GM23338 (cell line): ENCODE measurements around the gene CMSS1. TPM values are rescaled to one million over a fixed set of nuclear protein-coding genes. Genes with fewer than 3 reads are reported as not detected.
A peak's percentile ranks its signal among the peaks of the same experiment; 100 is the strongest.

Experiments used
- ATAC-seq: fragments of 200-7000 bp; cut with Tn5 transposase; 3 replicates; pipeline ENCODE4 v1.9.1; 2020
- DNase-seq: peaks from one replicate; pipeline ENCODE4 v3.0.0-alpha.2; 2015; ENCODE audit warnings: low spot score
- H2AFZ ChIP-seq: fragments of 200-600 bp; sonication (generic); 2 replicates; pipeline ENCODE4 v1.8.0; 2016; ENCODE audit warnings: antibody characterized with exemption, mild to moderate bottlenecking, moderate library complexity
- H3F3A ChIP-seq: fragments of 200-600 bp; sonication (generic); replicated peaks from 2 replicates; pipeline ENCODE4 v1.8.0; 2017; ENCODE audit warnings: antibody characterized with exemption, mixed run types, low read depth
- H3K27ac ChIP-seq: fragments of 200-600 bp; sonication (generic); 2 replicates; pipeline ENCODE4 v1.6.1; 2016; ENCODE audit warnings: low read depth
- H3K27me3 ChIP-seq: fragments of 200-600 bp; sonication (generic); 2 replicates; pipeline ENCODE4 v1.8.0; 2016; ENCODE audit warnings: mild to moderate bottlenecking, mixed run types, moderate library complexity; ENCODE audit not compliant: insufficient read depth
- H3K36me3 ChIP-seq: fragments of 200-600 bp; sonication (generic); 2 replicates; pipeline ENCODE4 v1.8.0; 2016; ENCODE audit warnings: mild to moderate bottlenecking; ENCODE audit not compliant: insufficient read depth
- H3K4me1 ChIP-seq: fragments of 200-600 bp; sonication (generic); 2 replicates; pipeline ENCODE4 v1.8.0; 2016; ENCODE audit warnings: mild to moderate bottlenecking, moderate library complexity; ENCODE audit not compliant: insufficient read depth
- H3K4me2 ChIP-seq: fragments of 200-600 bp; sonication (generic); 2 replicates; pipeline ENCODE4 v1.7.1; 2017; ENCODE audit warnings: mixed run types
- H3K4me3 ChIP-seq: fragments of 200-600 bp; sonication (generic); 2 replicates; pipeline ENCODE4 v1.6.1; 2016; ENCODE audit warnings: mixed run types
- H3K79me2 ChIP-seq: fragments of 200-600 bp; sonication (generic); replicated peaks from 2 replicates; pipeline ENCODE4 v1.8.0; 2017; ENCODE audit warnings: mild to moderate bottlenecking; ENCODE audit not compliant: insufficient read depth
- H3K9me2 ChIP-seq: fragments of 200-600 bp; sonication (generic); 2 replicates; pipeline ENCODE4 v1.8.0; 2017; ENCODE audit not compliant: insufficient read depth
- H4K20me1 ChIP-seq: fragments of 200-600 bp; sonication (generic); replicated peaks from 2 replicates; pipeline ENCODE4 v1.8.0; 2017; ENCODE audit warnings: mild to moderate bottlenecking; ENCODE audit not compliant: insufficient read depth
- H3K27ac Mint-ChIP-seq: 2 replicates; pipeline ENCODE4 v1.8.0; 2020; ENCODE audit warnings: inconsistent platforms, mild to moderate bottlenecking, moderate library complexity, mixed read lengths
- H3K27me3 Mint-ChIP-seq: 3 replicates; pipeline ENCODE4 v1.8.0; 2022; ENCODE audit warnings: low read depth, mild to moderate bottlenecking, moderate library complexity, mixed read lengths, inconsistent platforms; ENCODE audit not compliant: insufficient read depth, poor library complexity
- H3K36me3 Mint-ChIP-seq: 3 replicates; pipeline ENCODE4 v1.8.0; 2021; ENCODE audit warnings: low read depth, mild to moderate bottlenecking, inconsistent platforms, moderate library complexity, mixed read lengths
- H3K4me1 Mint-ChIP-seq: 3 replicates; pipeline ENCODE4 v1.8.0; 2020; ENCODE audit warnings: mild to moderate bottlenecking, inconsistent platforms, mixed read lengths
- H3K4me3 Mint-ChIP-seq: 3 replicates; pipeline ENCODE4 v1.8.0; 2021; ENCODE audit warnings: moderate library complexity, mild to moderate bottlenecking, inconsistent platforms, mixed read lengths
- H3K9me3 Mint-ChIP-seq: 3 replicates; pipeline ENCODE4 v1.8.0; 2020; ENCODE audit warnings: moderate library complexity, mild to moderate bottlenecking, inconsistent platforms, mixed read lengths
- CREB1 ChIP-seq: fragments of 250-450 bp; sonication (Bioruptor Pico); IDR thresholded peaks from 2 replicates; pipeline ENCODE4 v1.5.0; 2020; ENCODE audit warnings: low read depth, mild to moderate bottlenecking, moderate library complexity
- CTCF ChIP-seq, 2 experiments: fragments of 200-600 bp in 1 of 2; sonication (generic) in 1 of 2; conservative IDR thresholded peaks; 2 replicates each; pipeline versions ENCODE4 v1.5.1 to v1.6.1; 2016 to 2017; ENCODE audit warnings: antibody characterized with exemption in 2 of 2, low read depth in 2 of 2, mild to moderate bottlenecking in 2 of 2, moderate library complexity in 1 of 2
- ETS1 ChIP-seq: IDR thresholded peaks from 2 replicates; pipeline ENCODE4 v1.6.1; 2016; ENCODE audit warnings: antibody characterized with exemption
- EZH2 ChIP-seq: fragments of 200-600 bp; sonication (generic); IDR thresholded peaks from one replicate; pipeline ENCODE4 v1.8.0; 2017; ENCODE audit warnings: antibody characterized with exemption, mild to moderate bottlenecking, low read depth; ENCODE audit not compliant: unreplicated experiment
- EZH2phosphoT487 ChIP-seq: fragments of 200-600 bp; sonication (generic); IDR thresholded peaks from one replicate; pipeline ENCODE4 v1.8.1; 2018; ENCODE audit warnings: antibody characterized with exemption; ENCODE audit not compliant: unreplicated experiment
- JUNB ChIP-seq: IDR thresholded peaks from one replicate; pipeline ENCODE4 v1.6.1; 2016; ENCODE audit warnings: antibody characterized with exemption; ENCODE audit not compliant: unreplicated experiment
- NANOG ChIP-seq: IDR thresholded peaks from 2 replicates; pipeline ENCODE4 v1.6.1; 2016; ENCODE audit warnings: antibody characterized with exemption, borderline replicate concordance
- POLR2AphosphoS5 ChIP-seq: IDR thresholded peaks from 2 replicates; pipeline ENCODE4 v1.6.1; 2016; ENCODE audit warnings: antibody characterized with exemption, low read depth
- REST ChIP-seq: IDR thresholded peaks from one replicate; pipeline ENCODE4 v1.6.1; 2018; ENCODE audit warnings: antibody characterized with exemption; ENCODE audit not compliant: unreplicated experiment
- STAT1 ChIP-seq: IDR thresholded peaks from one replicate; pipeline ENCODE4 v1.6.1; 2016; ENCODE audit warnings: antibody characterized with exemption; ENCODE audit not compliant: unreplicated experiment
- ZNF114 ChIP-seq: fragments of 250-450 bp; sonication (Bioruptor Pico); IDR thresholded peaks from 2 replicates; pipeline ENCODE4 v1.5.0; 2020; ENCODE audit warnings: mild to moderate bottlenecking, moderate library complexity
- ZNF331 ChIP-seq: fragments of 250-450 bp; sonication (Bioruptor Pico); IDR thresholded peaks from 2 replicates; pipeline ENCODE4 v1.5.0; 2020; ENCODE audit warnings: low read depth, mild to moderate bottlenecking, moderate library complexity
- ZNF462 ChIP-seq: fragments of 250-450 bp; sonication (Bioruptor Pico); IDR thresholded peaks from 2 replicates; pipeline ENCODE4 v1.5.0; 2020; ENCODE audit warnings: mild to moderate bottlenecking, moderate library complexity
- polyA plus RNA-seq: library from polyadenylated mRNA; unstranded; fragments of >200 nt; fragmentation: Nextera tagmentation; extraction: Ambion mirVana; gene quantifications from 2 replicates; pipeline ENCODE4 v1.2.1, GENCODE V29; 2016
- total RNA-seq: library from RNA; depleted of rRNA; stranded (reverse); fragments of >200 nt; shearing (Covaris generic); gene quantifications from 2 replicates; pipeline ENCODE4 v1.2.3, GENCODE V29; 2014

Gene CMSS1
- total and polyA plus RNA-seq, 2 experiments from 2014 or later: 39.4 to 187 TPM

- Histone ChIP-seq H3K27ac (no peak overlapping the region), H3K79me2 (no peaks in the 10 kb centered on the region), H3F3A (no peaks in the 10 kb centered on the region), H3K27me3 (no peaks in the 10 kb centered on the region), H3K9me2 (no peaks in the 10 kb centered on the region), H3K4me3 (no peak overlapping the region), H3K4me1 (peaks cover 14% of the 10 kb centered on the region; the same call in 1 of the 2 replicates), H3K36me3 (no peaks in the 10 kb centered on the region), H2AFZ (no peak overlapping the region), H3K4me2 (no peak overlapping the region), H4K20me1 (no peaks in the 10 kb centered on the region)
- ATAC-seq (peak; percentile 72), DNase-seq (peak; percentile 51)
- no peak for TF ChIP-seq POLR2AphosphoS5
- TF ChIP-seq REST: no peak
- no peak for TF ChIP-seq ETS1
- TF ChIP-seq ZNF114: no peak
- no peak for TF ChIP-seq ZNF331 (CRISPR knock-in tag)
- no peak for TF ChIP-seq JUNB
- TF ChIP-seq NANOG: no peak
- no peak for TF ChIP-seq EZH2phosphoT487
- no peak for TF ChIP-seq ZNF462 (CRISPR knock-in tag)
- TF ChIP-seq CTCF (conservative IDR thresholded peaks at IDR 0.05; ENCODE audit: low read depth in 2 of 2): no peak
- no peak for TF ChIP-seq EZH2
- no peak for TF ChIP-seq STAT1
- TF ChIP-seq CREB1 (CRISPR knock-in tag): no peak
- H3K4me1 Mint-ChIP-seq: peaks cover 27% of the 10 kb centered on the region
- no peaks in the 10 kb centered on the region for H3K27me3 Mint-ChIP-seq
- H3K27ac Mint-ChIP-seq: no peak overlapping the region; the same call in 1 of the 2 replicates
- no peak overlapping the region for H3K4me3 Mint-ChIP-seq
- H3K9me3 Mint-ChIP-seq: no peaks in the 10 kb centered on the region
- H3K36me3 Mint-ChIP-seq: no peaks in the 10 kb centered on the region
Measured at GRCh38 chr3:100045696-100046095, 228.0 kb downstream of the CMSS1 start.
